NB4 (cell line): Measurements from ENCODE around the gene RS1.

ENCODE experiments used
- DNase-seq: peaks from one replicate; pipeline ENCODE4 v3.0.0; 2010; ENCODE audit warnings: low read depth
- H3K4me3 ChIP-seq: one replicate; pipeline ENCODE4 v1.5.1; 2011; ENCODE audit warnings: mild to moderate bottlenecking, low read depth, low read length, moderate library complexity
- MYC ChIP-seq: IDR thresholded peaks from 2 replicates; pipeline ENCODE4 v1.6.1; 2011; ENCODE audit warnings: low read depth, low read length
- POLR2A ChIP-seq: IDR thresholded peaks from 2 replicates; pipeline ENCODE4 v1.6.1; 2011; ENCODE audit warnings: mild to moderate bottlenecking; ENCODE audit not compliant: insufficient read length; ENCODE audit errors: extremely low read depth
- TF ChIP-seq, protein P1 (sequence below): IDR thresholded peaks from 2 replicates; pipeline ENCODE4 v1.6.1; 2011; ENCODE audit warnings: low read depth, low read length
- TF ChIP-seq, protein P2 (sequence below): IDR thresholded peaks from one replicate; pipeline ENCODE4 v1.5.1; 2012; ENCODE audit warnings: low read depth, low read length

Gene RS1

DNA sequence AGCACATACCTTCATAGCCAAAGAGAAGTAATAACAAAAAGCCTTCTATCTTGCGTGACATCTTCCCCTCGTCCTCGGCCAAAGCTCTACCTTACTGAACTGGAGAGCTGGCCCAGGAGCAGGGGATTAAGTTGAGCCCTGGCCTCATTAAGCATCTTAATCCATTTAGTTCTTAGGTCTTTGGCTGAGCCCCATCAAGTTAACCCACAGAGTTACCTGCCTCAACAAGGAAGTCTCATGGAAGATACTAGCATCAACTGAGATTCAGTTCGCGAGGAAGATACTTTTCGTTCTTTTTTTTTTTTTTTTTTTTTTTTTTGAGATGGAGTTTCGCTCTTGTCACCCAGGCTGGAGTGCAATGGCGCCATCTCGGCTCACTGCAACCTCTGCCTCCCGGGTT lies at the start of gene RS1:
Gene RS1 (minus strand): TSS at position 101 of the 400 bp plus-strand sequence. CDS start 40 bp downstream, at position 61.
- TF ChIP-seq, protein P1, sequence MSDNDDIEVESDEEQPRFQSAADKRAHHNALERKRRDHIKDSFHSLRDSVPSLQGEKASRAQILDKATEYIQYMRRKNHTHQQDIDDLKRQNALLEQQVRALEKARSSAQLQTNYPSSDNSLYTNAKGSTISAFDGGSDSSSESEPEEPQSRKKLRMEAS: no peak
- no peak for TF ChIP-seq MYC
- TF ChIP-seq, protein P2, sequence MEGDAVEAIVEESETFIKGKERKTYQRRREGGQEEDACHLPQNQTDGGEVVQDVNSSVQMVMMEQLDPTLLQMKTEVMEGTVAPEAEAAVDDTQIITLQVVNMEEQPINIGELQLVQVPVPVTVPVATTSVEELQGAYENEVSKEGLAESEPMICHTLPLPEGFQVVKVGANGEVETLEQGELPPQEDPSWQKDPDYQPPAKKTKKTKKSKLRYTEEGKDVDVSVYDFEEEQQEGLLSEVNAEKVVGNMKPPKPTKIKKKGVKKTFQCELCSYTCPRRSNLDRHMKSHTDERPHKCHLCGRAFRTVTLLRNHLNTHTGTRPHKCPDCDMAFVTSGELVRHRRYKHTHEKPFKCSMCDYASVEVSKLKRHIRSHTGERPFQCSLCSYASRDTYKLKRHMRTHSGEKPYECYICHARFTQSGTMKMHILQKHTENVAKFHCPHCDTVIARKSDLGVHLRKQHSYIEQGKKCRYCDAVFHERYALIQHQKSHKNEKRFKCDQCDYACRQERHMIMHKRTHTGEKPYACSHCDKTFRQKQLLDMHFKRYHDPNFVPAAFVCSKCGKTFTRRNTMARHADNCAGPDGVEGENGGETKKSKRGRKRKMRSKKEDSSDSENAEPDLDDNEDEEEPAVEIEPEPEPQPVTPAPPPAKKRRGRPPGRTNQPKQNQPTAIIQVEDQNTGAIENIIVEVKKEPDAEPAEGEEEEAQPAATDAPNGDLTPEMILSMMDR: no peak
- DNase-seq: no peak
- H3K4me3 ChIP-seq: no peak within 1 kb of the TSS

DNA sequence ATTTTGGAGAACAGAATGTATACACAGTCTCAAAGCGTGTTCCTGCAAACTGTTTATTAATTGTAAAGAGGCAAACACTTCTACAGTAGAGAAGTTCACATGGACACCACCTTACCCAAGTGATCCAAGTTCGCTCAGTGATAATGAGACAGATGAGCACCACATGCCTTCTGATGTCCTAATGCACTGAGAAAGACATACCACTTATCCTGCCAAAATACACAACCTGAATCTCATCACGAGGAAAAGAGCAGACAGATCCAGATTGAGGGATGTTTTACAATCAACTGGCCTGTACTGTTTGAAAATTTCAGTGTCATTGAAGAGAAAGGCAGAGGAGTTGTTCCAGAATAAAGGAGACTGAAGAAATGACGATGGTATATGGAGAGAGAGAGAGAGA lies 47.9 kb upstream of the RS1 start:
- TF ChIP-seq, protein P2: no peak
- TF ChIP-seq, protein P1: no peak
- TF ChIP-seq MYC (no peak), POLR2A (no peak)
- no peak overlapping the region for H3K4me3 ChIP-seq
- DNase-seq: no peak

DNA sequence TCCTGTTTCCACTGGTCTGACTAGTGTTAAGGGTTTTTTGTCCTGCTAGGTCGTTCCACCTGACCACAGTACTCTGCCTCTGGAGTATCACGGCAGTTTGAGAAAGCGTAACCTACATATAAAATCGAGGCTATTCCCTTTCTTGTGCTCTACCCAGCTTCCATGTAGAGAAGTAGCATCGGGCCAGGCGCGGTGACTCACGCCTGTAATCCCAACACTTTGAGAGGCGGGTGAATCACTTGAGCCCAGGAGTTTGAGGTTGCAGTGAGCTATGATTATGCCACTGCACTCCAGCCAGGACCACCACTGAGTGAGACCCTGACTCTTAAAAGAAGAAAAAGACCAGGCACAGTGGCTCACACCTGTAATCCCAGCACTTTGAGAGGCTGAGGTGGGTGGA lies 43.0 kb upstream of the RS1 start:
- TF ChIP-seq, protein P1: no peak
- TF ChIP-seq POLR2A (no peak), MYC (no peak)
- TF ChIP-seq, protein P2: no peak
- no peak for DNase-seq
- no peak overlapping the region for H3K4me3 ChIP-seq

DNA sequence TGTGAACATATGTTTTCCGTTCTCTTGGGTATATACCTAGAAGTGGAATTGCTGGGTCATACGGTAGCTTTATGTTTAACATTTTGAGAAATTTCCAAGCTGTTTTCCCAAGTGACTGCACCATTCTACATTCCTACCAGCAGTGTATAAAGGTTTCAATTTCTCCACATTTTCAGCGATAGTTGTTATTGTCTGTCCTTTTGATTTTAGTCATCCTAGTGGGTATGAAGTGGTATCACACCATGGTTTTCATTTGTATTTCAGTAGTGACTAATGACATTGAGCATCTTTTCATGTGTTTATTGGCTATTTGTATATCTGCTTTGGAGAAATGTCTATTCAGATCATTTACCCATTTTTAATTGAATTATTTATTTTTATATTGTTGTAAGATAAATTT lies 37.9 kb upstream of the RS1 start:
- TF ChIP-seq MYC (no peak), POLR2A (no peak)
- TF ChIP-seq, protein P1: no peak
- TF ChIP-seq, protein P2: no peak
- H3K4me3 ChIP-seq: no peak overlapping the region
- no peak for DNase-seq

DNA sequence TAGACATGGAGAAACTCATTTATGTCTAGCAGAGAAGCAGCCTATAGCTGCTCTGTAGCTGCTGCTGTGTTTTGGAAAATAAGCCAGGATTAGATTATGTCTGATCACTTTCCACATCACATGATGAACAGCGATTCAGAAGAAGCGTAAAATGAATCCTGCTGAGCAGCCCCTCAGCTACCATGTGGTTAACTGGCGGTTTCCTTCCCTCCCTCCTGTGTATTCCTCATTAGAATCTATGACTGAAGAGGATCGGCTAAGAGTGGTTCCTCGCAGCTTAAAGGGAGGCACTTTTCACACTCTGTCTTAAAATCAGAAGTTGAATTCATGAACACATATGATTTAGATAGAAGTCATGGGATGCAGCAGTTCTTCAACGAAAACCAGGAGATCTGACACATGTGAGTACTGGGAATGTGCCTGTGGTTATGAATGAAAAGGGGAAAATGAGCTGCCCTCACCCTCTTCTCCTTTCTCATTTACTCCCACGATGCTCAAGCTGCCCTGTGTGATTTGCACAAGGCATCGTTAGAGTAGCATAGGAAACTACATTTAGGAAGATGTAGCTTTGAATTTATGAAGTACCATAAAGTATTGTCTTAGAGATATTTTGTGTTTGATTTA lies 35.6 kb upstream of the RS1 start, which contains the start of gene PPEF1:
Gene PPEF1 (plus strand): TSS at position 220 of the 624 bp plus-strand sequence. CDS start 136 bp downstream, at position 356.
- H3K4me3 ChIP-seq: no peak within 1 kb of the TSS
- DNase-seq: peak; percentile 8

More for the DNA sequence above, 35.6 kb upstream of the RS1 start, which contains the start of gene PPEF1:
- TF ChIP-seq POLR2A (no peak), MYC (no peak)
- TF ChIP-seq, protein P1: no peak
- TF ChIP-seq, protein P2: no peak
